Colonic mucosa (tissue), 4 donors: Measurements from ENCODE around the gene NPR2. TPM values are rescaled to one million over a fixed set of nuclear protein-coding genes. Genes with fewer than 3 reads are reported as not detected.

ENCODE experiments used
- DNase-seq: peaks from one replicate; pipeline ENCODE4 v3.0.0-alpha.2; 2020
- H3K27ac ChIP-seq: fragments of 200-600 bp; one replicate; pipeline ENCODE4 v1.8.0; 2021
- H3K27me3 ChIP-seq: fragments of 200-600 bp; one replicate; pipeline ENCODE4 v1.8.0; 2021
- H3K36me3 ChIP-seq: fragments of 200-600 bp; one replicate; pipeline ENCODE4 v1.8.0; 2021
- H3K4me1 ChIP-seq: fragments of 200-600 bp; one replicate; pipeline ENCODE4 v1.8.0; 2021; ENCODE audit warnings: mild to moderate bottlenecking
- H3K4me3 ChIP-seq: fragments of 200-600 bp; one replicate; pipeline ENCODE4 v1.8.0; 2021
- H3K9ac ChIP-seq, 2 donors: one replicate each; pipeline ENCODE4 v1.7.0; 2013; ENCODE audit warnings: control low read depth in 2 of 2, low read depth in 2 of 2, low read length in 2 of 2
- H3K9me3 ChIP-seq: fragments of 200-600 bp; one replicate; pipeline ENCODE4 v1.8.0; 2021
- CTCF ChIP-seq: fragments of 200-600 bp; IDR thresholded peaks from one replicate; pipeline ENCODE4 v1.8.0; 2022; ENCODE audit warnings: antibody characterized with exemption, mild to moderate bottlenecking
- intact Hi-C: fragments of 100-400 bp; cut with DNase I; formaldehyde crosslinking; loops from one replicate; pipeline ENCODE4 v1.14.1; 2022
- total RNA-seq, 2 donors: library from RNA; stranded (reverse); fragmentation: NEBNext Ultra II Directional in 1 of 2; extraction: Animal tissue kit (Norgen Biotek cat#: 25700) in 1 of 2; gene quantifications; one replicate each; pipeline ENCODE4 v1.2.1, GENCODE V29; 2021
- donor health status: healthy.
- donor health status: DM: no; HTN: no; CAD: no.
- donor health status: DM: no; HTN: no; CAD: no.

NPR2 gene
- total RNA-seq, 2 donors from 2014 or later = 7.0 to 9.7 TPM

GRCh38 chr9:35832814-35833213 lies 41.4 kb downstream of the NPR2 start:
- peak; percentile 48 for DNase-seq

GRCh38 chr9:35834260-35835215 lies 43.1 kb downstream of the NPR2 start:
- Histone ChIP-seq H3K27ac (peak overlapping the region; percentile 67), H3K27me3 (no peaks in the 10 kb centered on the region), H3K9me3 (no peaks in the 10 kb centered on the region), H3K4me1 (peaks cover 19% of the 10 kb centered on the region), H3K9ac (peak overlapping the region in 1 of 2 donors; percentile 36), H3K36me3 (no peaks in the 10 kb centered on the region), H3K4me3 (no peak overlapping the region)
- intact Hi-C loops = no loop called here
- peak; percentile 32 for DNase-seq
- no peak for TF ChIP-seq CTCF

More at GRCh38 chr9:35832814-35833213, 41.4 kb downstream of the NPR2 start:
- no peak for TF ChIP-seq CTCF
- Histone ChIP-seq H3K27ac (peak overlapping the region; percentile 86), H3K9me3 (no peaks in the 10 kb centered on the region), H3K4me1 (peaks cover 19% of the 10 kb centered on the region), H3K9ac (peak overlapping the region in 1 of 2 donors; percentile 36), H3K4me3 (no peak overlapping the region), H3K36me3 (no peaks in the 10 kb centered on the region), H3K27me3 (no peaks in the 10 kb centered on the region)
- intact Hi-C loops = no loop called here

GRCh38 chr9:35835216-35835632 lies 43.8 kb downstream of the NPR2 start:
- Histone ChIP-seq H3K36me3 (no peaks in the 10 kb centered on the region), H3K4me1 (peaks cover 19% of the 10 kb centered on the region), H3K4me3 (no peak overlapping the region), H3K9ac (no peak overlapping the region), H3K9me3 (no peaks in the 10 kb centered on the region), H3K27me3 (no peaks in the 10 kb centered on the region), H3K27ac (peak overlapping the region; percentile 33)
- DNase-seq = peak; percentile 65
- peak; percentile 30 for TF ChIP-seq CTCF
- intact Hi-C loops = no loop called here

GRCh38 chr9:35835766-35836165 lies 44.4 kb downstream of the NPR2 start:
- TF ChIP-seq CTCF = no peak

GRCh38 chr9:35836595-35836994 lies 45.2 kb downstream of the NPR2 start:
- Histone ChIP-seq H3K4me3 (no peak overlapping the region), H3K4me1 (peaks cover 19% of the 10 kb centered on the region), H3K27me3 (no peaks in the 10 kb centered on the region), H3K36me3 (no peaks in the 10 kb centered on the region), H3K27ac (no peak overlapping the region), H3K9ac (no peak overlapping the region), H3K9me3 (no peaks in the 10 kb centered on the region)
- no peak for TF ChIP-seq CTCF
- no peak for DNase-seq
- intact Hi-C loops = no loop called here

More at GRCh38 chr9:35835766-35836165, 44.4 kb downstream of the NPR2 start:
- Histone ChIP-seq H3K4me1 (peaks cover 19% of the 10 kb centered on the region), H3K27me3 (no peaks in the 10 kb centered on the region), H3K27ac (peak overlapping the region; percentile 33), H3K36me3 (no peaks in the 10 kb centered on the region), H3K4me3 (no peak overlapping the region), H3K9me3 (no peaks in the 10 kb centered on the region), H3K9ac (peak overlapping the region in 1 of 2 donors; percentile 14)
- intact Hi-C loops = no loop called here
- no peak for DNase-seq
